GM19463 (cell line): ENCODE results near the gene ABCG1.

Experiments used
- ATAC-seq: cut with Tn5 transposase; IDR thresholded peaks from one replicate; pipeline ENCODE4 v1.9.1; 2021; ENCODE audit warnings: mild to moderate bottlenecking, moderate library complexity; ENCODE audit not compliant: unreplicated experiment

Gene ABCG1

DNA sequence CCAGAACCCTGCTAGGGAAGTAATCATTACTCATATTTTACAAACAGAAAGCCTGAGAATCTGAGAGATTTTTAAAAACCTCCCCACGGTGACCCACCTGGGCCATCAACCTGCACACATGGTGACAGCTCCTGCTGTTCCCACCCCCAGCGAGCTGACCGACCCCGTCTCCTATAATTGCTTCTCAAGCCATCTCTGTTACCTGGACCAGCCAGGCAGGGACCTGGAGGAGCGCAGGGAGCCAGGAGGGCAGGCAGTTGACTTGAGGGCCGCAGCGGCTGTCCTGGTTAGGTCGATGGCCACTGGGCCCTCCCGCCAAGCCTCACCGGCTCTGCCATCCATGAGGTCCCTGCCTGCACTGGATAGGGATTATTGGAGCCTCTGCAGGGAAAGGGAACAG lies 124.2 kb downstream of the ABCG1 start:
- no peak for ATAC-seq

DNA sequence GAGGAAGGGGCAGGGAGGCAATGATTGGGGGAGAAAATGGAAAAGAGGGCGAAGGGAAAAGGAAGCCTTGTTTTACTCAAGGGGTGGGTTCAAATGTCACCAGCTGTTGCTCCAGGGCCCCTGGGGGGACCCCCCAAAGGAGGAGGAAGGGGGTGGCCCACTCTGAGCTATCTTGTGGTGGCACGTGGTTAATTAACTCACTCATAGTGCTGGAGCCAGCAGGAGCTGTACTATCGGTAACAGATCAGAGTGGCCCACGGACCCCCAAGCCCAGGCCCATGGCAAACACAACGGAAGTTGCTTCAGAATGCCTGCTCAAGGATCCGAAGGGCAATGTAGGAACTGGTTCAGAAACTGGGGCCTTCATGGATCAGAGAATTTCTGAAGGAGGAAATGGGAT lies 124.6 kb downstream of the ABCG1 start:
- no peak for ATAC-seq

DNA sequence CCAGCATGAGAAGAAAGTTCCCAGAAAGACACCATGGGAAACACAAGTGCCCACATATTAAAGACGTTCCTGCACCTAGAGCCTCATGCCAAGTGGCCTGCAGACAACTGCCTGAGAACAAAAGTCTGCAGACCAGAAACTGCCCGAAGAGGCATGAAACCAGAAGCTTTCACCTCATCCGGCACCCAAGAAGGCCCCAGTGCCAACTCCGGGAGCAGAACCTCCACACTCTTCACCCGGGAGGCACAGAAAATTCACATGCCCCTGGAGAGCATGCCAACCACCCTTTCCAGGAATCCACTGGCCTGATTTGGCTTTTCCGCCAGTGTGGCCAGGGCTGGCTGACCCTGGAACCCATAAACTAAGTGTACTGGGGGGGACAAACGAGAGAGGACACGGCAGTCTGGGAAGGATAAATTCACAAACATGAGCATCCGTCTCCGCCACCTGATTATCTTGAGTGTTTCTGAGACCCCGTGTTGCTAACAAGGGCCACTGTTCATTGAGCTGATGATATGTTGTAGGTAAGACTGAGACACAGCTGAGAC lies 125.1 kb downstream of the ABCG1 start:
- no peak for ATAC-seq

DNA sequence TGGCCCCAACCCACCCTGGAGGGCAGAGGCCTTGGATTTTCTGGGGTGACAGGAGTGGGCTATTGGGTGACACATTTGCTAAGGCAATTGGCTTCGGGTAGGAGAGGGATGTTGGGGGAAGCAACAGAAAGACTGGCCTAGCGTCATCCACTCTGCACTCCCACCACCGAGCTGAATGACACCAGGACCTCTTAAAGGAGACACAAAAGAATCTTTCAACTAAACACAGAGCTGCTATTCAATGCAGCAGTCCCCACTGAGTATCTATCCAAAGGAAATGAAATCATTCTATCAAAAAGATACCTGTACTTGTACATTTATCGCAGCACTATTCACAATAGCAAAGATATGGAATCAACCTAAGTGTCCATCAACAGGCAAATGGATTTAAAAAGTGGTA lies 125.7 kb downstream of the ABCG1 start:
- ATAC-seq = no peak

DNA sequence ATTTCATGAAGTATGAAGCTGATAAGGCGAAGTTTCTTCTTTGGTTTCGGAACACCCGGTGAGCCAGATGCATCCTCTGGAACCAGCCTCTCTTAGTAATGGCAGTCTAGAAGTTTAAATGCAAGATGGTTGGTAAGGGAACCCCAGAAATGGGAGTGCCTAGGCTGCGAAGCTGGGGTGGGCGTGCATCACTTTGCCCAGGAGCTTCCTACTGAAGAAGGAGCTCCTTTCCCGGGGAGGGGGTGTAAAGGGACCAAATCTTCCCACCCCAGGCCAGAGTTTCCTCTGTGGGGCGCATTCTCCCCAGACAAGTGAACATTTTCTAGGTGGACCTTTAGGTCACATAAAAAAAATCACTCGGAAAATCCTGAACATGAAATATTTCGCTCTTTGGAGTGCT lies 127.5 kb downstream of the ABCG1 start:
- ATAC-seq = no peak
